Measurements from ENCODE around the gene KRT84. TPM values are rescaled to one million over a fixed set of nuclear protein-coding genes. Genes with fewer than 3 reads are reported as not detected.

Gene KRT84
- total RNA-seq, 1 experiment from 2014 or later, result not detected

DNA sequence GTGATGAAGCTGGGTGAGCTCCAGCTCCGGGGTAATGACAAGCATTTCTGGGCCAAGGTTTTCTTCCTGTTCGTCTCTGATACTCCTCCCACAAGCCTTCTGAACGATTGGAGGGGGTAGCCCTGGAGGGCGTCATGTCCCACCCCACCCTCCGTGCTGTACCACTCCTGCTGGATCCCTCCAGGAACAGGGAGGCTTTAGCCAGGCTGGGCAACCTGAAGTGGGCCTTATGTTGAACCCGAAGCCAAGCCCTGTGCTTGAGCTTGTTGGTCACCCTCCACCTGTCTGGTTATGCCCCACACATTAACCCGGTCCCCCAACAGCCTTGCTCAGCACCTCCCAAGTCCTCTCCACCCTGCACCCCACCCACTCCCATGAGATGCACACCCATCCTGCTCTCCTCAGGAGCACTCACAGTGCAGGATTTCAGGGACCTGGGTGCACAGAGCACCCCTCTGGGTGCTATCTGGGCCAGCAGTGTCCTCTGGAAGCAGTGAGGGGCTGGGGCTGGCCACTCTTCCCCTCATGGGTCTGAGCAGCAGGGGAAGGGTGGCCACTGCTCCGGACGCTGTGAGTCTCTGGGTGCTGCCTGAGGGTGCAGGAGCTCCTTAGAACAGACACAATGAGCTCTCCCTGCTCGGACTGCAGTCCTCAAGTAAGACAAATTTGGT is 57.5 kb downstream of the KRT84 start:
- BruUV-seq (replicated peaks), result no TSS peak
- no peak overlapping the region for H3K4me3 Mint-ChIP-seq (ENCODE audit: unreplicated experiment)
- intact Hi-C loops (cut with micrococcal nuclease; ENCODE audit: unreplicated experiment), result loop anchor here (1.0 to 5.0 kb wide), 3 partner anchors 46 to 189 kb away; no protein-coding TSS in a partner anchor
- Histone ChIP-seq H3K36me3 (ENCODE audit: control insufficient read depth, insufficient read depth, low read length) (no peaks in the 10 kb centered on the region), H3K4me1 (no peaks in the 10 kb centered on the region; the same call in 1 of the 2 replicates), H3K27me3 (replicated peaks; ENCODE audit: control insufficient read depth, insufficient read depth, low read length) (no peaks in the 10 kb centered on the region; the same call in none of the 2 replicates), H3K4me3 (ENCODE audit: low read depth, low read length) (no peak overlapping the region), H3K9me3 (no peaks in the 10 kb centered on the region)
- TF ChIP-seq, protein P1, sequence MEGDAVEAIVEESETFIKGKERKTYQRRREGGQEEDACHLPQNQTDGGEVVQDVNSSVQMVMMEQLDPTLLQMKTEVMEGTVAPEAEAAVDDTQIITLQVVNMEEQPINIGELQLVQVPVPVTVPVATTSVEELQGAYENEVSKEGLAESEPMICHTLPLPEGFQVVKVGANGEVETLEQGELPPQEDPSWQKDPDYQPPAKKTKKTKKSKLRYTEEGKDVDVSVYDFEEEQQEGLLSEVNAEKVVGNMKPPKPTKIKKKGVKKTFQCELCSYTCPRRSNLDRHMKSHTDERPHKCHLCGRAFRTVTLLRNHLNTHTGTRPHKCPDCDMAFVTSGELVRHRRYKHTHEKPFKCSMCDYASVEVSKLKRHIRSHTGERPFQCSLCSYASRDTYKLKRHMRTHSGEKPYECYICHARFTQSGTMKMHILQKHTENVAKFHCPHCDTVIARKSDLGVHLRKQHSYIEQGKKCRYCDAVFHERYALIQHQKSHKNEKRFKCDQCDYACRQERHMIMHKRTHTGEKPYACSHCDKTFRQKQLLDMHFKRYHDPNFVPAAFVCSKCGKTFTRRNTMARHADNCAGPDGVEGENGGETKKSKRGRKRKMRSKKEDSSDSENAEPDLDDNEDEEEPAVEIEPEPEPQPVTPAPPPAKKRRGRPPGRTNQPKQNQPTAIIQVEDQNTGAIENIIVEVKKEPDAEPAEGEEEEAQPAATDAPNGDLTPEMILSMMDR (IDR thresholded peaks at IDR 0.05; ENCODE audit: insufficient read depth in 1 of 2, low read depth in 1 of 2, low read length in 1 of 2, severe bottlenecking in 1 of 2, unreplicated experiment in 1 of 2), result no peak
- H3K9me3 Mint-ChIP-seq (ENCODE audit: unreplicated experiment), result no peaks in the 10 kb centered on the region
- H3K36me3 Mint-ChIP-seq (ENCODE audit: insufficient read depth, unreplicated experiment), result no peaks in the 10 kb centered on the region
- H3K27ac Mint-ChIP-seq (ENCODE audit: unreplicated experiment), result no peak overlapping the region
- ChIA-PET CTCF (interaction anchor here (0.6 to 3.8 kb wide), 17 partner anchors 9 to 552 kb away, joined by 3 to 21 read pairs (median 3); no protein-coding TSS in a partner anchor), POLR2A (no interaction called here)
- DNase-seq, result no peak
- H3K27me3 Mint-ChIP-seq (ENCODE audit: insufficient read depth, unreplicated experiment), result peaks cover 2% of the 10 kb centered on the region
- H3K4me1 Mint-ChIP-seq (ENCODE audit: low read depth, unreplicated experiment), result peaks cover under 1% of the 10 kb centered on the region

Other genes starting within 250 kb of the KRT84 start
- 0.26 and 0.29 TPM in 2 replicates for gene KRT80, start 193.6 kb downstream of the KRT84 start, total RNA-seq (2022)
- 13.9 and 19.9 TPM in 2 replicates for gene KRT7, start 152.4 kb downstream of the KRT84 start, total RNA-seq (2022)
- not detected in 2 replicates for gene KRT86, start 111.0 kb downstream of the KRT84 start, total RNA-seq (2022)
- gene KRT81, start 94.1 kb downstream of the KRT84 start, total RNA-seq (2022), result 0.28 and 0.45 TPM in 2 replicates
- not detected in 2 replicates for gene KRT83, start 64.3 kb downstream of the KRT84 start, total RNA-seq (2022)
- not detected in 2 replicates for gene KRT85, start 18.2 kb downstream of the KRT84 start, total RNA-seq (2022)
- gene KRT82, start 20.7 kb upstream of the KRT84 start, total RNA-seq (2022), result not detected in 2 replicates
- gene KRT75, start 48.7 kb upstream of the KRT84 start, total RNA-seq (2022), result not detected in 2 replicates
- not detected in 2 replicates for gene KRT6B, start 66.5 kb upstream of the KRT84 start, total RNA-seq (2022)
- not detected in 2 replicates for gene KRT6C, start 88.2 kb upstream of the KRT84 start, total RNA-seq (2022)
- 0.14 TPM in 1 of 2 replicates, not detected in the other for gene KRT6A, start 107.6 kb upstream of the KRT84 start, total RNA-seq (2022)
- gene KRT5, start 134.7 kb upstream of the KRT84 start, total RNA-seq (2022), result 0.50 and 0.91 TPM in 2 replicates
- gene KRT71, start 167.5 kb upstream of the KRT84 start, total RNA-seq (2022), result 1.2 and 1.5 TPM in 2 replicates
- gene KRT74, start 188.2 kb upstream of the KRT84 start, total RNA-seq (2022), result not detected in 2 replicates
- not detected in 2 replicates for gene KRT72, start 215.8 kb upstream of the KRT84 start, total RNA-seq (2022)
- not detected in 2 replicates for gene KRT73, start 232.9 kb upstream of the KRT84 start, total RNA-seq (2022)